22Rv1 (cell line): Measurements from ENCODE around the gene ZNF827.

Experiments used
- ZFX ChIP-seq: fragments of 450-650 bp; IDR thresholded peaks from 2 replicates; pipeline ENCODE4 v1.6.1; 2017; ENCODE audit warnings: antibody characterized with exemption, borderline replicate concordance
- TF ChIP-seq, protein P1 (sequence below): fragments of 450-650 bp; IDR thresholded peaks from 2 replicates; pipeline ENCODE4 v1.5.1; 2017; ENCODE audit warnings: mild to moderate bottlenecking

DNA sequence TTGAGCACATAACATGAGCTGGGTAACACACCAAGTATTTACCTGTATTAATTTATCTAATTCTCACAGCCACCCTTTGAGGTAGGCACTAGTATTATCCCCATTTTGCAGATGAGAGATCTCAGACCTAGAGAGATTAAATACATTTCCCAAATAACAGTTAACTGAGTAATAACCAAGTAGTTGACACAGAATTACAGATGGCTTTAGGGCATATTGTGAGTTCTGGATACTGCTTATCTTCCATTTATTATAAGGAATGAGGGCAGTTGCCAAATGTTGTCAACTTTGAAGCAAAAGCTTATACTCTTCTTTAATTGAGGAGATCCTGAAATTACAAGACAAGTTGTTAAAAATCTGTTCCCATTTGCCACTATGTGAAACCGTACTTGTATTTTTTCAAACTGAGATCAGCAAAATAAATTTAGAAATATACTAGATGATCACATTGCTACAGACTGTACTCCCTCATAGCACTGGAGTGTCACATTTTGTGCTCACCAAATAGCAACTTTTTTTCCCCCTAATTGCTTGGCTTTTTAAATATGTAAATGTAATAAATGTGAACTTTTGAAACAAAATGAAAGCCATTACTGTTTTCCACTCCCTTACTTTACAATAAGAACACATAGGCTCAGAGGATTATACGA is 62.0 kb downstream of the ZNF827 start:
- TF ChIP-seq, protein P1, sequence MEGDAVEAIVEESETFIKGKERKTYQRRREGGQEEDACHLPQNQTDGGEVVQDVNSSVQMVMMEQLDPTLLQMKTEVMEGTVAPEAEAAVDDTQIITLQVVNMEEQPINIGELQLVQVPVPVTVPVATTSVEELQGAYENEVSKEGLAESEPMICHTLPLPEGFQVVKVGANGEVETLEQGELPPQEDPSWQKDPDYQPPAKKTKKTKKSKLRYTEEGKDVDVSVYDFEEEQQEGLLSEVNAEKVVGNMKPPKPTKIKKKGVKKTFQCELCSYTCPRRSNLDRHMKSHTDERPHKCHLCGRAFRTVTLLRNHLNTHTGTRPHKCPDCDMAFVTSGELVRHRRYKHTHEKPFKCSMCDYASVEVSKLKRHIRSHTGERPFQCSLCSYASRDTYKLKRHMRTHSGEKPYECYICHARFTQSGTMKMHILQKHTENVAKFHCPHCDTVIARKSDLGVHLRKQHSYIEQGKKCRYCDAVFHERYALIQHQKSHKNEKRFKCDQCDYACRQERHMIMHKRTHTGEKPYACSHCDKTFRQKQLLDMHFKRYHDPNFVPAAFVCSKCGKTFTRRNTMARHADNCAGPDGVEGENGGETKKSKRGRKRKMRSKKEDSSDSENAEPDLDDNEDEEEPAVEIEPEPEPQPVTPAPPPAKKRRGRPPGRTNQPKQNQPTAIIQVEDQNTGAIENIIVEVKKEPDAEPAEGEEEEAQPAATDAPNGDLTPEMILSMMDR: no peak
- no peak for TF ChIP-seq ZFX
